Psoas muscle (tissue), 8 donors: ENCODE measurements around the gene SH2D1B. TPM values are rescaled to one million over a fixed set of nuclear protein-coding genes. Genes with fewer than 3 reads are reported as not detected.
"Not testable (repeated sequence)": the region's sequence is repeated elsewhere in the genome, so short reads cannot be mapped to it uniquely, and the experiment has no call there.

Experiments
- ATAC-seq, 4 donors: fragments of 200-7000 bp; cut with Tn5 transposase; one replicate each; pipeline ENCODE4 v1.9.1; 2020; ENCODE audit warnings: moderate library complexity in 3 of 4, mild to moderate bottlenecking in 2 of 4
- DNase-seq, 2 donors: peaks; one replicate each; pipeline ENCODE4 v3.0.0-alpha.2; 2020
- H3K27ac ChIP-seq: fragments of 200-600 bp; one replicate; pipeline ENCODE4 v1.8.0; 2022
- H3K27me3 ChIP-seq, 3 donors: fragments of 200-600 bp in 1 of 3; one replicate each; pipeline versions ENCODE4 v1.6.1 to v1.8.0; 2013 to 2022; ENCODE audit warnings: low read length in 2 of 3, mild to moderate bottlenecking in 2 of 3, moderate library complexity in 1 of 3; ENCODE audit not compliant: insufficient read depth in 3 of 3
- H3K36me3 ChIP-seq, 2 donors: fragments of 200-600 bp in 1 of 2; one replicate each; pipeline versions ENCODE4 v1.6.1 to v1.8.0; 2013 to 2022; ENCODE audit warnings: low read depth in 1 of 2, mild to moderate bottlenecking in 1 of 2, moderate library complexity in 1 of 2; ENCODE audit not compliant: insufficient read depth in 1 of 2
- H3K4me1 ChIP-seq: fragments of 200-600 bp; one replicate; pipeline ENCODE4 v1.8.0; 2022
- H3K4me3 ChIP-seq: fragments of 200-600 bp; one replicate; pipeline ENCODE4 v1.8.0; 2022; ENCODE audit warnings: mild to moderate bottlenecking
- H3K9me3 ChIP-seq: fragments of 200-600 bp; one replicate; pipeline ENCODE4 v1.8.0; 2022
- CTCF ChIP-seq: fragments of 200-600 bp; IDR thresholded peaks from one replicate; pipeline ENCODE4 v1.8.0; 2022; ENCODE audit warnings: antibody characterized with exemption
- WGBS, 3 donors: extraction: QIAGEN DNeasy Blood & Tissue Kit; methylation state at CpG; one replicate each; pipeline versions ENCODE4 v1.1.6 to v1.1.7; 2013; 5-methylcytosine and 5-hydroxymethylcytosine counted together
- intact Hi-C, 2 donors: fragments of 100-400 bp; cut with DNase I; formaldehyde crosslinking; loops; one replicate each; pipeline versions ENCODE4 v1.11.0 to v1.14.2; 2022
- polyA plus RNA-seq, 3 donors: library from polyadenylated mRNA; stranded (reverse); fragments of 200-250 nt; gene quantifications; one replicate each; pipeline ENCODE4 v1.2.3, GENCODE V29; 2013
- total RNA-seq, 4 donors: library from RNA; stranded (reverse); fragmentation: NEBNext Ultra II Directional in 2 of 4; extraction: Animal tissue kit (Norgen Biotek cat#: 25700) in 2 of 4; gene quantifications; one replicate each; pipeline versions ENCODE4 v1.2.1 to v1.2.4, GENCODE V29; 2021 to 2023
- donor health status: healthy with polysubstance abuse.
- donor health status: DM: no; HTN: no; CAD: no; lungs with moderate emphysema.
- donor health status: Bipolar disorder and iron deficiency.
- donor health status: healthy.
- donor health status: DM: yes; HTN: yes; CAD: no.
- donor health status: DM: no; HTN: no; CAD: no.
- donor health status: DM: no; HTN: no; CAD: no.
- donor health status: DM: yes; HTN: yes; CAD: no.

Gene SH2D1B
- total and polyA plus RNA-seq, 7 donors, result 0.12 to 4.0 (median 1.2) TPM

GRCh38 chr1:162420120-162420519, 8.2 kb upstream of the SH2D1B start:
- TF ChIP-seq CTCF, result no peak
- ATAC-seq, result no peak
- Histone ChIP-seq H3K27ac (no peak overlapping the region), H3K4me3 (no peak overlapping the region), H3K27me3 (peaks cover 0 to 4% (median 0%) of the 10 kb centered on the region in 3 donors), H3K36me3 (no peaks in the 10 kb centered on the region), H3K9me3 (no peaks in the 10 kb centered on the region), H3K4me1 (no peaks in the 10 kb centered on the region)
- 78 to 84% (median 83%) methylated on average over 3 of the region's 3 CpGs for WGBS, 3 donors
- no peak for DNase-seq
- intact Hi-C loops, result no loop called here

- DNase-seq, H3K9me3 ChIP-seq, H3K4me1 ChIP-seq, H3K4me3 ChIP-seq, H3K27me3 ChIP-seq, H3K36me3 ChIP-seq, ATAC-seq, H3K27ac ChIP-seq, intact Hi-C loops: not testable (repeated sequence)
- WGBS, 3 donors, result 59 to 67% (median 59%) methylated on average over 9 of the region's 9 CpGs
These were observed 7.6 kb upstream of the SH2D1B start for GRCh38 chr1:162419450-162419931.

GRCh38 chr1:162418584-162418983, 6.6 kb upstream of the SH2D1B start:
- H3K9me3 ChIP-seq, H3K27ac ChIP-seq, H3K27me3 ChIP-seq, ATAC-seq, H3K36me3 ChIP-seq, H3K4me1 ChIP-seq, H3K4me3 ChIP-seq, DNase-seq, intact Hi-C loops: not testable (repeated sequence)
- 78 to 80% (median 80%) methylated on average over 7 of the region's 7 CpGs for WGBS, 3 donors

- H3K36me3 ChIP-seq, result no peaks in the 10 kb centered on the region
- H3K4me3 ChIP-seq, result no peak overlapping the region
- 87 to 93% (median 89%) methylated on average over 7 of the region's 7 CpGs for WGBS, 3 donors
- H3K9me3 ChIP-seq, result no peaks in the 10 kb centered on the region
- no peak overlapping the region for H3K27ac ChIP-seq
- ATAC-seq (no peak), DNase-seq (no peak)
- intact Hi-C loops, result no loop called here
- no peak for TF ChIP-seq CTCF
- peaks cover 0 to 4% (median 0%) of the 10 kb centered on the region in 3 donors for H3K27me3 ChIP-seq
- H3K4me1 ChIP-seq, result no peaks in the 10 kb centered on the region
These were observed 5.7 kb upstream of the SH2D1B start for GRCh38 chr1:162417650-162418049.

- WGBS, 3 donors, result 80 to 87% (median 80%) methylated on average over 2 of the region's 2 CpGs
- Histone ChIP-seq H3K27ac (no peak overlapping the region), H3K27me3 (peaks cover 0 to 4% (median 0%) of the 10 kb centered on the region in 3 donors), H3K9me3 (no peaks in the 10 kb centered on the region), H3K36me3 (no peaks in the 10 kb centered on the region), H3K4me3 (no peak overlapping the region), H3K4me1 (no peaks in the 10 kb centered on the region)
- ATAC-seq (no peak), DNase-seq (no peak)
- intact Hi-C loops, result no loop called here
- TF ChIP-seq CTCF, result no peak
These were observed 5.0 kb upstream of the SH2D1B start for GRCh38 chr1:162416909-162417308.

GRCh38 chr1:162416215-162416614, 4.3 kb upstream of the SH2D1B start:
- H3K4me1 ChIP-seq, result no peaks in the 10 kb centered on the region

More at GRCh38 chr1:162416215-162416614, 4.3 kb upstream of the SH2D1B start:
- intact Hi-C loops, result no loop called here
- Histone ChIP-seq H3K36me3 (no peaks in the 10 kb centered on the region), H3K4me3 (no peak overlapping the region), H3K9me3 (no peaks in the 10 kb centered on the region), H3K27ac (no peak overlapping the region), H3K27me3 (peaks cover 0 to 4% (median 0%) of the 10 kb centered on the region in 3 donors)
- ATAC-seq, result no peak
- TF ChIP-seq CTCF, result no peak
- DNase-seq, result no peak
